Measurements from ENCODE around the gene SERPINI1.

DNA sequence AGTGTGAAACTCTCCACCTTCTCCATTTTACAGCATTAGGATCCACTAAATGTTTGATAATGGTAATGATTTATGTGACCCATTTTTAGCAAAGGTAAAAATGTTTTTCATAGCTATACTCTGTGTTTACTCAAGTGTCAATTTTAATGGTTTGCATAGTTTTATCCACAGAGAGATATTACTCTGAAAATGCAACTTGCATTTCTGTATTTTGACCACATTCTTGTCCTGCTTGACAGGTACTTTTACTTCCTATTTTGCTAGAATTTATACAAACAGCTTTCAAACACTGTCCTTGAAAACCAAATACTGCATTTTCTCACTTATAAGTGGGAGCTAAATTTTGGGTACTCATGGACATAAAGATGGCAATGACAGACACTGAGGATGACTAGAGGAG lies 62.9 kb downstream of the SERPINI1 start:
- TF ChIP-seq, protein P1, sequence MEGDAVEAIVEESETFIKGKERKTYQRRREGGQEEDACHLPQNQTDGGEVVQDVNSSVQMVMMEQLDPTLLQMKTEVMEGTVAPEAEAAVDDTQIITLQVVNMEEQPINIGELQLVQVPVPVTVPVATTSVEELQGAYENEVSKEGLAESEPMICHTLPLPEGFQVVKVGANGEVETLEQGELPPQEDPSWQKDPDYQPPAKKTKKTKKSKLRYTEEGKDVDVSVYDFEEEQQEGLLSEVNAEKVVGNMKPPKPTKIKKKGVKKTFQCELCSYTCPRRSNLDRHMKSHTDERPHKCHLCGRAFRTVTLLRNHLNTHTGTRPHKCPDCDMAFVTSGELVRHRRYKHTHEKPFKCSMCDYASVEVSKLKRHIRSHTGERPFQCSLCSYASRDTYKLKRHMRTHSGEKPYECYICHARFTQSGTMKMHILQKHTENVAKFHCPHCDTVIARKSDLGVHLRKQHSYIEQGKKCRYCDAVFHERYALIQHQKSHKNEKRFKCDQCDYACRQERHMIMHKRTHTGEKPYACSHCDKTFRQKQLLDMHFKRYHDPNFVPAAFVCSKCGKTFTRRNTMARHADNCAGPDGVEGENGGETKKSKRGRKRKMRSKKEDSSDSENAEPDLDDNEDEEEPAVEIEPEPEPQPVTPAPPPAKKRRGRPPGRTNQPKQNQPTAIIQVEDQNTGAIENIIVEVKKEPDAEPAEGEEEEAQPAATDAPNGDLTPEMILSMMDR (conservative IDR thresholded peaks at IDR 0.05; ENCODE audit: low read length): no peak
- TF ChIP-seq EZH2phosphoT487 (IDR thresholded peaks at IDR 0.05; ENCODE audit: borderline replicate concordance): no peak
